Measurements from ENCODE around the gene SORCS2. TPM values are rescaled to one million over a fixed set of nuclear protein-coding genes. Genes with fewer than 3 reads are reported as not detected.

SORCS2 gene
- total and polyA plus RNA-seq, 2 of the 13 experiments (the other 11 are each of a cell fraction or from before 2014, with no cell fraction given) = 0.82 to 1.0 TPM

GRCh38 chr4:7666744-7667143, 474.4 kb downstream of the SORCS2 start:
- intact Hi-C loops (cut with micrococcal nuclease; ENCODE audit: unreplicated experiment) (no loop called here), in situ Hi-C loops (cut with HindIII; ENCODE audit: extremely low pct_ligation_motif_present, low pct_unique_long_range_greater_than_20kb) (no loop called here)
- POLR2A ChIA-PET = no interaction called here
- Histone ChIP-seq H3K27me3 (ENCODE audit: control insufficient read depth in 1 of 2, insufficient read depth in 2 of 2, low read length in 2 of 2) (no peaks in the 10 kb centered on the region), H3K4me3 (replicated peaks in 1 of 3; ENCODE audit: insufficient read depth in 1 of 3, low read depth in 2 of 3, low read length in 3 of 3) (no peak overlapping the region), H2AFZ (ENCODE audit: low read length) (no peak overlapping the region), H3K79me2 (ENCODE audit: insufficient read depth, low read length) (no peaks in the 10 kb centered on the region), H3K4me2 (ENCODE audit: low read depth, low read length) (no peak overlapping the region), H3K9ac (ENCODE audit: insufficient read depth, low read depth, low read length) (no peak overlapping the region), H3K27ac (ENCODE audit: extremely low read length, insufficient read depth, low read length) (no peak overlapping the region), H3K9me3 (ENCODE audit: low read length) (no peaks in the 10 kb centered on the region), H3K36me3 (replicated peaks in 1 of 2; ENCODE audit: control insufficient read depth in 1 of 2, insufficient read depth in 2 of 2, low read length in 2 of 2) (no peaks in the 10 kb centered on the region), H3K4me1 (ENCODE audit: insufficient read depth, low read length) (peaks cover 11% of the 10 kb centered on the region), H4K20me1 (ENCODE audit: insufficient read depth, low read length) (no peaks in the 10 kb centered on the region)
- 68% methylated on average over 6 of the region's 6 CpGs for WGBS (ENCODE audit: low lambda C conversion rate)
- BruUV-seq (replicated peaks) = no TSS peak
- no peak for FAIRE-seq
- DNase-seq (ENCODE audit: low spot score) = no peak
- no peak for ATAC-seq
- CTCF ChIA-PET (ENCODE audit: low intra/inter-chr PET ratio, low total read pairs) = no interaction called here
- TF ChIP-seq MEIS1 (CRISPR knock-in tag; IDR thresholded peaks at IDR 0.05; ENCODE audit: borderline replicate concordance) (no peak), PRDM10 (CRISPR knock-in tag; IDR thresholded peaks at IDR 0.05; ENCODE audit: low read depth) (no peak), NCOR1 (IDR thresholded peaks at IDR 0.05; ENCODE audit: borderline replicate concordance, low read length) (no peak), CBX2 (IDR thresholded peaks at IDR 0.05; ENCODE audit: low read depth, low read length) (no peak), CBX2 (CRISPR knock-in tag; IDR thresholded peaks at IDR 0.05; ENCODE audit: low read depth) (no peak), KLF13 (CRISPR knock-in tag; IDR thresholded peaks at IDR 0.05) (no peak), FOXJ3 (CRISPR knock-in tag; IDR thresholded peaks at IDR 0.05; ENCODE audit: borderline replicate concordance) (no peak), ZNF205 (CRISPR knock-in tag; IDR thresholded peaks at IDR 0.05) (no peak), ARID5B (CRISPR knock-in tag; IDR thresholded peaks at IDR 0.05) (no peak), ISL2 (CRISPR knock-in tag; IDR thresholded peaks at IDR 0.05) (no peak)
